ENCODE data around the gene OR2T29.
"Not testable (repeated sequence)": the region's sequence is repeated elsewhere in the genome, so short reads cannot be mapped to it uniquely, and the experiment has no call there.

The OR2T29 gene

GRCh38 chr1:248562672-248563071 is at the start of gene OR2T29:
Gene OR2T29 (minus strand): TSS chr1:248562772. CDS start chr1:248559491, 3,281 bp downstream.
- DNase-seq, result not testable (repeated sequence)

GRCh38 chr1:248611883-248612414 is 49.4 kb upstream of the OR2T29 start:
- no peak for DNase-seq

GRCh38 chr1:248610301-248610700 is 47.7 kb upstream of the OR2T29 start:
- DNase-seq, result no peak

DNA sequence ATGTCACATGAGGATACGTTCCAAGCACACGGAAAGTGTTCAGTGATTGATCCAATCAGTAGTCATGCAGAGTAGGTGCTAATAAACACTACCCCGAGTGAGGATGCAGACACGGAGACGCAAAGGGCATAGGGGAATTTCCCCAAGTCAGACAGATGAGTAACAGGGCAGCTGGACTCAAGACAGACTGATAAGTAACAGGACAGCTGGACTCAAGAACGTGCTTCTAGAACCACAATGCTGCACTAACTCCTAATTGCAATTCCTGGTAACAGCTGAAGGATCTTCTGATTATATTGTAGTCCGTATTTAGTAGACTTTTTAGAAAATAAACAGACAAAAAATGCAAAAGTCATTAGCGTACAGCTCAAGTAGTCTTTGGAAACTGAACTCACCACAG is 36.8 kb upstream of the OR2T29 start:
- no peak for DNase-seq

DNA sequence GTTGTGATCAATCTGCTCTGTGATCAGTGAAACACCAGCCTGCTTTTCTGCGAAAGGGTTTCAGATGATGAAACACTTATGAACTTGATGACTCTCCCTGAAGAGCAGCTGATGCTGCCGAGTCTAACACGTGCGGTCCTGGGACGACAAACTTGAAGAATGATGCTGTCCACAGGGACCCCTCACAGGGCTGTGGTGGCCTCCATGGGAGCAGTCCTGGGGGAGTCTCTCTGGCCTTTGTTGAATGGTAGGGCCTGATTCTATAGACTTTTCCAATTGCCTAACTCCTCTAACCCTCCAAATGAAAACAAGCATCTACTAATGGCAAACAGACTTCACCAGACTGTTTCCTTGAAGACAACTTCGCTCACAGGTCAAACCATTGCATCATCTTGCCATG is 35.0 kb upstream of the OR2T29 start, which contains the start of gene OR2T10:
TSS of gene OR2T10 (minus strand) at position 112 of the 400 bp plus-strand sequence. CDS start 3,932 bp downstream, outside the sequence.
- no peak for DNase-seq

GRCh38 chr1:248596615-248597014 is 34.0 kb upstream of the OR2T29 start:
- no peak for DNase-seq

DNA sequence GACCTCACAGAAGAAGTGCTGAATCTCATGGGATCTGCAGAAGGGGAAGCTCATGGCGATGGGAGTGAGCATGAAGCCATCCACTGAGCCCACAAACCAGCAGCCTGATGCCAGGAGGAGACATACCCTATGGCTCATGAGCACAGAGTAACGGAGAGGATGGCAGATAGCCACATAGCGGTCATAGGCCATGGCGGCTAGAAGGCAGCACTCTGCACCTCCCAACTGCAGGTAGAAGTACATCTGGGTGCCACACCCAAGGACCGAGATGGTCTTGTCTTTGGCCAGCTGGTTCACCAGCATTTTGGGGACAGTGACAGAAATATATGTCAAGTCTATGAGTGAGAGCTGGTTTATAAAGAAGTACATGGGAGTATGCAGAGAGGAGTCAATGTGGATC is 30.7 kb upstream of the OR2T29 start:
- DNase-seq, result no peak

DNA sequence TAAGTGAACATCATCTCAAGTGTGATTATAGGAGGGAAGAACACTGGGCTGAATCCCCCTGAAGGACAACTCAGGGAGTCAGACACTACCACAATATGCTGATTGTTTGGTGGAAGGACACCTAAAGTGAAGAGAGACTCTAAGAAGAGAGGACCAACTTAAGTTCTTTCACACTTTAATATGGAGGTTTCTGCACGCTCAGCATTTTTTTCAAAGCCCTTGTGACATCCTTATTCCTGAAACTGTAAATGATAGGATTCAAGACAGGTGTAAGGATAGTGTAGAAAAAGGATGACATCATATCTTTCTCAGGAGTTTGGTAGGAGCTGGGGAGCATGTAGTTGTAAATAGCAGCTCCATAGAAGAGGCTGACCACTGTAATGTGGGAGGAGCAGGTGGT is 30.1 kb upstream of the OR2T29 start:
- no peak for DNase-seq

DNA sequence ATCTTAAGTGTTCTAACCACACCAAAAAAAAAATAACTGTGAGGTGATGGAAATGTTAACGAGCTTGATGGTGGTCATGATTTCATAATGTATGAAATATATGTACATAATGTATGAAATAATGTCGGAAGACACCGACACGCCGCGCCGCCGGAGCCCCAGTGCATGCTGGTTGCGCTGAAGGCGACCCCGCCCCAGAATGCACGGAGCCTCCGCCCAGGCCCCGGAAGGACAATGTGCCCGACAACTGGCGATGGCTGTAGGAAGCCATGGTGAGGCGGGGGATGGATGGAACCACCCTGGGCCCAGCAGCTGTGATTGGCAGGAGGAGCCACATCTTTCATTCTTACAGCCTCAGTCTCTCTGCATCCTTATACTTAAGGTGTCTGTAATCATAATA is 27.5 kb upstream of the OR2T29 start:
- no peak for DNase-seq

- DNase-seq, result no peak
Observed at GRCh38 chr1:248589334-248589733, 26.8 kb upstream of the OR2T29 start.

DNA sequence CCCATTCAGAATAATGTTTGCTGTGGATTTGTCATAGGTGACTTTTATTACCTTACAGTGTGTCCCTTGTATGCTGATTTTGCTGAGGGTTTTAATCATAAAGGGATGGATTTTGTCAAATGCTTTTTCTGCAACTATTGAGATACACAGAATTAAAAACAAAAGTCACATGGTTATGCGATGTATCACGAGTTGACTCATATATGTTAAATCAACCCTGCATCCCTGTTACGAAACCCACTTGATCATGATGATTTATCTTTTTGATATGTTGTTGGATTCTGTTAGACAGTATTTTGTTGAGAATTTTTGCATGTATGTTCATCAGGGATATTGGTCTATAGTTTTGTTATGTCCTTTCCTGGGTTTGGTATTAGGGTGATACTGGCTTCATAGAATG is 22.7 kb upstream of the OR2T29 start:
- DNase-seq, result no peak

GRCh38 chr1:248576260-248576980 is 13.8 kb upstream of the OR2T29 start:
- no peak for DNase-seq

GRCh38 chr1:248574657-248575056 is 12.1 kb upstream of the OR2T29 start, which contains the start of gene OR2T34:
Gene OR2T34 (minus strand): TSS chr1:248574757. CDS start chr1:248574757, 0 bp downstream.
- not testable (repeated sequence) for DNase-seq

GRCh38 chr1:248573856-248574255 is 11.3 kb upstream of the OR2T29 start:
- DNase-seq, result not testable (repeated sequence)

DNA sequence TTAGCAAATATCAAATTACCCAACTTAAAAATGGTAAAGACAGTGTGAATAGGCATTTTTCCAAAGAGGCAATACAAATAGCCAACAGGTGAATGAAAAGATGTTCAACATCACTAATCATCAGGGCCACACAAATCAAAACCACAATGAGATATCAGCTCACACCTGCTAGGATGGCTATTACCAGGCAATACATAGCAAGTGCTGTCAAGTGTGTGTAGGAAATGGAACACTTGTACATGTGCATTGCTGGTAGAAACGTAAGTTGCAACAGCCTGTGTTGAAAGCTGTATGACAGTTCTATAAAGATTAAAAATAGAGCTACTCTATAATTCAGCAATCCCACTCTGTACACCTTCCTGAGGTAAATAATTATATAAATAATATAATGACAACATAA is 9.5 kb upstream of the OR2T29 start:
- DNase-seq, result not testable (repeated sequence)

DNA sequence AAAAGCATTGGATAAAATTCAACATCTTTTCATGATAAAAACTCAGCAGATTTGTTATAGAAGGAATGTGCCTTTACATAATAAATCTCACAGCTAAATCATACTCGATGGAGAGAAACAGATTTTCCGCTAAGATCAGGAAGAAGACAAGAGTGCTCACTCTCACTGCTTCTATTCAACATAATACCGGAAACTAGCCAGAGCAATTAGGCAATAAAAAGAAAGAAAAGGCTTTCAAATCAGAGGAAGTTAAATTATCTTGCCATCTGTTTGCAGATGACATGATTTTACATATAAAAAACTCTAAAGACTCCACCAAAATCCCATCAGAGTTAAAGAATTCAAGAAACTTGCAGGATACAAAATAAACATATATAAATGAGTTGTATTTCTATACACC is 8.2 kb upstream of the OR2T29 start:
- not testable (repeated sequence) for DNase-seq

- not testable (repeated sequence) for DNase-seq
Observed at GRCh38 chr1:248569049-248569448, 6.5 kb upstream of the OR2T29 start.

- not testable (repeated sequence) for DNase-seq
Observed at GRCh38 chr1:248565530-248566373, 3.2 kb upstream of the OR2T29 start.

GRCh38 chr1:248551027-248551426 is 11.5 kb downstream of the OR2T29 start:
- not testable (repeated sequence) for DNase-seq

DNA sequence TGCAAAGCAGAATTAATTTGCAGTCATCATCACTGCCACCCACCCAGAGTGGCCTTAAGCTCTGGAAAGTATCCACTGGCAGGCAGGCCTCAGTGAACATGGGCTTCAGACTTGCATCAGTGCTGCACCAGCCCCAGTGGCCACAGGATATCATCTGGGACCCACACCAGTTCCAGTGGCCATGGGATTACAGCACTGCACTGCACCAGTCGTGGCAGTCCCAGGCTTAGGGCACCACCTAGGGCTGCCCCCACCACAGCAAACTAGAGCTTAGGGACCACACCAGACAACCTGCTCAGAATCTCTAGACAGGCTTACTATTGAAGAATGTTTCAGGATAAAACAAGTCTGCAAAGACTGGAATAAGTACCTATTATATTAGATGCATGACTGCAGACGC is 15.2 kb downstream of the OR2T29 start:
- not testable (repeated sequence) for DNase-seq

- not testable (repeated sequence) for DNase-seq
Observed at GRCh38 chr1:248537449-248537848, 25.1 kb downstream of the OR2T29 start.

DNA sequence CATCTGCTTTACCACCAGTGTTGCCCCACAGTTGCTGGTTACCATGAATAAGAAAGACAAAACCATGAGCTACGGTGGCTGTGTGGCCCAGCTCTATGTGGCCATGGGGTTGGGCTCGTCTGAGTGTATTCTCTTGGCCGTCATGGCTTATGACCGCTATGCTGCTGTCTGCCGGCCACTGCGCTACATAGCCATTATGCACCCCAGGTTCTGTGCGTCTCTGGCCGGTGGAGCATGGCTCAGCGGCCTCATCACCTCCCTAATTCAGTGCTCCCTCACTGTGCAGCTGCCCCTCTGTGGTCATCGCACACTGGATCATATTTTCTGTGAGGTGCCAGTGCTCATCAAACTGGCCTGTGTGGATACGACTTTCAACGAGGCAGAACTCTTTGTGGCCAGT is 40.7 kb downstream of the OR2T29 start:
- DNase-seq, result no peak

DNA sequence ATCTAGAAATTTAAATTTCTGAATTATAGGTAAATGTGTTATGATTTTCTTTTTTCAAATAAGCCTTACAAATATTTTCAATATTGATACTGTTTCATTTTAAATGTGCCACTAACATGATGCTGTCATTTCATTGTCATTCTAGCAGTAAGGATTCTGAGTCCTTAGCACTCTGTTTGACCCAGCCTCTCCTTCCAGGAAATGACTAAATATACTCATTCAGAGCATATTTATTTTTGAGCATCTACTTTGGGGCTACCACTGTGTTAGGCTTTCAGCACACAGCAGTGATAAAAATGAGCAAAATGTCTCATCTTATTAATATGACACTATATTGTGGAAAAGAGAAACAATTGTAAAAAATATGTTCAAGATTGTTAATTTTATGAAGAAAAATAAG is 52.4 kb downstream of the OR2T29 start:
- DNase-seq, result not testable (repeated sequence)

Measured in right forelimb (tissue), 1 donor.